Measurements from ENCODE around the gene TRIO.

DNA sequence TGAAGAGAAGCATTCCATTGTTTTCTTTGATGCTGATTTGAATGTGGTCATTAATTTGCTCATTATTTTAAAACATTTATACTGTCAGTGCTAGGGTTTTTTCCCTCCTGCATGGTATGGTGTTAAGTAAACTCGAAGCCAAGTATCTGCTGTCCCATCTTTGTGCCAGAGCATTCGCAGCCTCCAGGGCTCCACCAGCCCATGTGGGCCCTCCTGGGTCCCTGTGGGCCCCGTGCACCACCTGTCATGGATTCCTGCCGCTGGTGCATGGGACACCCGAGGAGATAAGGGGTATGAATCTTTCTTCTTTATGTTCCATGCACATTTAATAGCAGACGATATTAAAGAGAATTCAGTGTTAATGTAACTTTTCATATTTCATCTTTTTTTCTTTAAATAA lies 95.1 kb downstream of the TRIO start:
- TF ChIP-seq CTCF (IDR thresholded peaks at IDR 0.05) (no peak), POLR2A (IDR thresholded peaks at IDR 0.05) (no peak)

Measured in upper lobe of left lung (tissue), 4 donors.